ENCODE results near the gene DDX1.

DNA sequence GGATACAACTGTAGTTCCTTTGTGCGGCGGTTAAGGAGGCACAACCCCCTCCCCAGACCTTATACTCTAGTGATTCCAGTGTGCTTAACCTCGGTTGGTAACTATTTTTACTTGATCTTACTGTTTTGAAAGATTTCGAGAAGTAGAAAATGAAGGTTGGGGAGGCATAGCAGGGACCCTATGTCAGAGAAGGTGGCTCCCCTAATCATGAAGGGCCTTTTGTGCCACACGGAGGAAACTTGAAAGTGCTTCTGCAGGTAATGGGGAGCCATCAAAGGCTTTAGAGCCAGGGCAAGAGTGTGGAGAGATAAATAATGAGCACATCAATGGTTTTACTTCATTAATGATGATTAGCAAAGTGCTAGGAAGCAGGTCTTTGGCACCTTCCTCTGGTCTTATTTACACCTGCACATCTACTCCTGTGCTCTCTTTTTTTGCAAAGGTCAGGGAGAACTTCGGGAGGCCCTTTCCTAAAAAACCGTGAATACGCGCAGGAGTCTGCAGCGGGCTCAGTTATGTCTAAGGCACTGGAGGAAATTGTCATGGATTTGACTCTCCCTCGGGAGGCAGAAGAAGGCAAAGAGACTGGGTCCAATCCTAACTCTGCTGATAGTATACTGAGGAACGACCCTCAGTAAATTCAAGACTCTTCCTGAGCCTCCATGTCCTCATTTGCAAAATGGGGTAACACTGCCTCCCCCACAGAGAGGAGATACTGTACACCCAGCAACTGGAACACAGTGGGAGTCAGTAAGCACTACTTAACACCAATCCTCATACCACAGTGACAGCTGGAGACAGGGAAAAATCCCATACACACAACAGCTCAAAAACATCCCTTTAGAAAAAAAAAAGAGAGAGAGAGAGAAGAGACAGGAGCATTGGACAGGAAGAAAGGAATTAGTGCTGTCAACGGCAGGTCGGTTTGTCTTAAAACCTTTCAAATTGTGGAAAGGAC lies 81.6 kb downstream of the DDX1 start:
- TF ChIP-seq, protein P1, sequence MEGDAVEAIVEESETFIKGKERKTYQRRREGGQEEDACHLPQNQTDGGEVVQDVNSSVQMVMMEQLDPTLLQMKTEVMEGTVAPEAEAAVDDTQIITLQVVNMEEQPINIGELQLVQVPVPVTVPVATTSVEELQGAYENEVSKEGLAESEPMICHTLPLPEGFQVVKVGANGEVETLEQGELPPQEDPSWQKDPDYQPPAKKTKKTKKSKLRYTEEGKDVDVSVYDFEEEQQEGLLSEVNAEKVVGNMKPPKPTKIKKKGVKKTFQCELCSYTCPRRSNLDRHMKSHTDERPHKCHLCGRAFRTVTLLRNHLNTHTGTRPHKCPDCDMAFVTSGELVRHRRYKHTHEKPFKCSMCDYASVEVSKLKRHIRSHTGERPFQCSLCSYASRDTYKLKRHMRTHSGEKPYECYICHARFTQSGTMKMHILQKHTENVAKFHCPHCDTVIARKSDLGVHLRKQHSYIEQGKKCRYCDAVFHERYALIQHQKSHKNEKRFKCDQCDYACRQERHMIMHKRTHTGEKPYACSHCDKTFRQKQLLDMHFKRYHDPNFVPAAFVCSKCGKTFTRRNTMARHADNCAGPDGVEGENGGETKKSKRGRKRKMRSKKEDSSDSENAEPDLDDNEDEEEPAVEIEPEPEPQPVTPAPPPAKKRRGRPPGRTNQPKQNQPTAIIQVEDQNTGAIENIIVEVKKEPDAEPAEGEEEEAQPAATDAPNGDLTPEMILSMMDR (IDR thresholded peaks at IDR 0.05): no peak
- TF ChIP-seq POLR2AphosphoS5 (IDR thresholded peaks at IDR 0.05): no peak
- no peak for TF ChIP-seq POLR2A (IDR thresholded peaks at IDR 0.05)

Measured in breast epithelium (tissue), 3 donors.